ENCODE measurements around the gene HMGXB3.

DNA sequence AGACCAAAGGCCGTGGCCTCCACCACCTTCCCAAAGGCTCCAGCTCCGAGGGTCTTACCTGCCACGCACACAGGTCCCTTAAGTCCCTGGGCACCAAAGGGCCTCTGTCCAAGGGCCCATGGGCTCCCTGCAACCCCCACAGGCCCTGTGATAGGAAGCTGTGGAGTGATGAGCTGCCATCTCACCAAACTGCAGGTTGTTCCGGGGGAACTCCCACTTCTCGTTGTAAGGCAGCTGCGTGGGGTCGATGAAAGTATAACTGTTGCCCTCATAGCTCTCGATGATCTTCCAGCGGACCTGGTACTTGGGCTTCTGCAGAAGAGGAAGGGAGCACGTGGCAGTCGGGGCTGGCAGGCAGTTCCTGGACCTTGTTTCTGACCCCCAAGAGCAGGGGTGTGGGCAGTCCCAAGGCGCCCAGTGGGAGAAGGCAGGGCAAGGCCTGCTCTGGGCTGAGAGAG lies 61.0 kb downstream of the HMGXB3 start:
- TF ChIP-seq, protein P1, sequence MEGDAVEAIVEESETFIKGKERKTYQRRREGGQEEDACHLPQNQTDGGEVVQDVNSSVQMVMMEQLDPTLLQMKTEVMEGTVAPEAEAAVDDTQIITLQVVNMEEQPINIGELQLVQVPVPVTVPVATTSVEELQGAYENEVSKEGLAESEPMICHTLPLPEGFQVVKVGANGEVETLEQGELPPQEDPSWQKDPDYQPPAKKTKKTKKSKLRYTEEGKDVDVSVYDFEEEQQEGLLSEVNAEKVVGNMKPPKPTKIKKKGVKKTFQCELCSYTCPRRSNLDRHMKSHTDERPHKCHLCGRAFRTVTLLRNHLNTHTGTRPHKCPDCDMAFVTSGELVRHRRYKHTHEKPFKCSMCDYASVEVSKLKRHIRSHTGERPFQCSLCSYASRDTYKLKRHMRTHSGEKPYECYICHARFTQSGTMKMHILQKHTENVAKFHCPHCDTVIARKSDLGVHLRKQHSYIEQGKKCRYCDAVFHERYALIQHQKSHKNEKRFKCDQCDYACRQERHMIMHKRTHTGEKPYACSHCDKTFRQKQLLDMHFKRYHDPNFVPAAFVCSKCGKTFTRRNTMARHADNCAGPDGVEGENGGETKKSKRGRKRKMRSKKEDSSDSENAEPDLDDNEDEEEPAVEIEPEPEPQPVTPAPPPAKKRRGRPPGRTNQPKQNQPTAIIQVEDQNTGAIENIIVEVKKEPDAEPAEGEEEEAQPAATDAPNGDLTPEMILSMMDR (IDR thresholded peaks at IDR 0.05): no peak
- TF ChIP-seq POLR2A (IDR thresholded peaks at IDR 0.05): no peak
- TF ChIP-seq EP300 (IDR thresholded peaks at IDR 0.05): no peak

Measured in tibial nerve (tissue), 4 donors.